NCI-H2029 treated with DMSO at 0.1 percent for 48 hours (cell line): ENCODE measurements around the gene MRPS12.

ENCODE experiments used
- DNase-seq: peaks from one replicate; lab custom pipeline; 2025; lab: John Stamatoyannopoulos, UW

MRPS12 gene

GRCh38 chr19:38975214-38975860 lies 44.6 kb downstream of the MRPS12 start, which contains the start of gene FBXO17:
FBXO17 (minus strand) TSS chr19:38975742; CDS start chr19:38950319, 25,423 bp downstream.
- DNase-seq, result no peak

GRCh38 chr19:38975861-38976271 lies 45.1 kb downstream of the MRPS12 start:
- DNase-seq, result no peak

GRCh38 chr19:38977445-38978325 lies 46.9 kb downstream of the MRPS12 start:
- DNase-seq, result no peak

GRCh38 chr19:38978326-38978689 lies 47.6 kb downstream of the MRPS12 start:
- DNase-seq, result no peak

- no peak for DNase-seq
Observed at GRCh38 chr19:38979812-38980211, 49.1 kb downstream of the MRPS12 start.

- no peak for DNase-seq
Observed at GRCh38 chr19:38980583-38981374, 50.0 kb downstream of the MRPS12 start.
